H1 (cell line): ENCODE results near the gene KRTAP9-6. TPM values are rescaled to one million over a fixed set of nuclear protein-coding genes. Genes with fewer than 3 reads are reported as not detected.

ENCODE experiments used
- CTCF ChIA-PET: fragments of 300-600 bp; sonication (Branson Sonifier 250); formaldehyde crosslinking; loops from one replicate; lab custom pipeline; 2021; ENCODE audit not compliant: partially characterized antibody; lab: Charles Lee
- POLR2A ChIA-PET: fragments of 300-600 bp; sonication (Branson Sonifier 250); formaldehyde crosslinking; loops from one replicate; lab custom pipeline; 2021; ENCODE audit warnings: inconsistent platforms; ENCODE audit not compliant: partially characterized antibody; lab: Charles Lee
- DNase-seq, 2 experiments: peaks; one replicate each; pipeline versions ENCODE4 v3.0.0 to v3.0.0-alpha.2; 2010 to 2022; ENCODE audit warnings: low spot score in 2 of 2, low read depth in 1 of 2, mixed read lengths in 1 of 2
- FAIRE-seq: peaks from 2 replicates; lab custom pipeline; 2011; peaks lifted over from hg19 to GRCh38; lab: Jason Lieb, UNC
- H2AFZ ChIP-seq: 2 replicates; pipeline ENCODE4 v1.8.1; 2012; ENCODE audit warnings: low read length, inconsistent platforms
- H2AK5ac ChIP-seq: 2 replicates; pipeline ENCODE4 v1.6.1; 2013; ENCODE audit warnings: low read depth, low read length
- H2BK120ac ChIP-seq: replicated peaks from 2 replicates; pipeline ENCODE3; 2013; ENCODE audit warnings: low read depth, low read length, inconsistent platforms
- H2BK12ac ChIP-seq: 2 replicates; pipeline ENCODE4 v1.6.1; 2013; ENCODE audit warnings: low read depth, low read length
- H2BK15ac ChIP-seq: 2 replicates; pipeline ENCODE4 v1.6.1; 2013; ENCODE audit warnings: low read length
- H2BK20ac ChIP-seq: 2 replicates; pipeline ENCODE4 v1.6.1; 2013; ENCODE audit warnings: low read length
- H2BK5ac ChIP-seq: 2 replicates; pipeline ENCODE4 v1.6.1; 2013; ENCODE audit warnings: low read depth, low read length
- H3K14ac ChIP-seq: 2 replicates; pipeline ENCODE4 v1.6.1; 2013; ENCODE audit warnings: inconsistent platforms; ENCODE audit not compliant: insufficient read length
- H3K18ac ChIP-seq: 2 replicates; pipeline ENCODE4 v1.6.1; 2013; ENCODE audit warnings: low read length; ENCODE audit errors: extremely low read depth
- H3K23ac ChIP-seq: 2 replicates; pipeline ENCODE4 v1.6.1; 2013; ENCODE audit warnings: inconsistent platforms; ENCODE audit not compliant: insufficient read length
- H3K23me2 ChIP-seq: 2 replicates; pipeline ENCODE4 v1.6.1; 2013; ENCODE audit warnings: low read depth, low read length
- H3K27ac ChIP-seq: 2 replicates; pipeline ENCODE4 v1.6.1; 2011; ENCODE audit warnings: low read depth, low read length, inconsistent platforms
- H3K27me3 ChIP-seq, 4 experiments: replicated peaks in 1 of 4; 1 replicate in 1 of 4; 2 replicates in 3 of 4; pipeline versions ENCODE4 v1.6.1 to v1.8.1; 2011 to 2013; ENCODE audit warnings: low read length in 3 of 4, mild to moderate bottlenecking in 3 of 4, inconsistent platforms in 2 of 4, mixed read lengths in 2 of 4, moderate library complexity in 1 of 4; ENCODE audit not compliant: control insufficient read depth in 3 of 4, insufficient read depth in 3 of 4; ENCODE audit errors: extremely low read depth in 1 of 4
- H3K36me3 ChIP-seq, 4 experiments: 2 replicates each; pipeline versions ENCODE4 v1.6.1 to v1.8.1; 2011 to 2013; ENCODE audit warnings: mild to moderate bottlenecking in 4 of 4, low read length in 3 of 4, moderate library complexity in 2 of 4, control low read depth in 1 of 4, inconsistent platforms in 1 of 4; ENCODE audit not compliant: insufficient read depth in 4 of 4, control insufficient read depth in 2 of 4
- H3K4ac ChIP-seq: replicated peaks from 2 replicates; pipeline ENCODE3; 2013; ENCODE audit warnings: low read length, low read depth, mixed read lengths, inconsistent platforms; ENCODE audit not compliant: insufficient read length
- H3K4me1 ChIP-seq, 4 experiments: replicated peaks in 1 of 4; 1 replicate in 1 of 4; 2 replicates in 3 of 4; pipeline versions ENCODE4 v1.6.1 to v1.8.1; 2011 to 2013; ENCODE audit warnings: low read length in 3 of 4, inconsistent platforms in 2 of 4, mixed read lengths in 1 of 4; ENCODE audit not compliant: insufficient read depth in 4 of 4, control insufficient read depth in 3 of 4
- H3K4me2 ChIP-seq, 2 experiments: 2 replicates each; pipeline versions ENCODE4 v1.6.1 to v1.8.1; 2011 to 2013; ENCODE audit warnings: low read depth in 2 of 2, low read length in 2 of 2, control low read depth in 1 of 2, inconsistent platforms in 1 of 2, mild to moderate bottlenecking in 1 of 2; ENCODE audit not compliant: insufficient read depth in 1 of 2
- H3K4me3 ChIP-seq, 4 experiments: fragments of 200-600, 300-600 bp in 1 of 4; sonication (generic), shearing (Covaris generic), sonication (Bioruptor Twin) in 1 of 4; 2 replicates each; pipeline versions ENCODE4 v1.5.1 to v1.8.1; 2011 to 2016; ENCODE audit warnings: low read length in 4 of 4, low read depth in 3 of 4, control low read depth in 2 of 4, inconsistent platforms in 2 of 4, mild to moderate bottlenecking in 2 of 4, mixed read lengths in 1 of 4, moderate library complexity in 1 of 4; ENCODE audit not compliant: insufficient read depth in 2 of 4; ENCODE audit errors: extremely low read depth in 1 of 4
- H3K56ac ChIP-seq: replicated peaks from 2 replicates; pipeline ENCODE3; 2013; ENCODE audit warnings: low read depth, mild to moderate bottlenecking, mixed read lengths, low read length, inconsistent platforms; ENCODE audit not compliant: insufficient read length
- H3K79me1 ChIP-seq: 2 replicates; pipeline ENCODE4 v1.6.1; 2013; ENCODE audit warnings: low read depth, low read length, control low read depth
- H3K79me2 ChIP-seq, 2 experiments: 2 replicates each; pipeline versions ENCODE4 v1.6.1 to v1.8.1; 2012 to 2013; ENCODE audit warnings: low read length in 2 of 2, mild to moderate bottlenecking in 2 of 2, inconsistent platforms in 1 of 2; ENCODE audit not compliant: insufficient read depth in 2 of 2, control insufficient read depth in 1 of 2
- H3K9ac ChIP-seq, 4 experiments: replicated peaks in 1 of 4; 1 replicate in 1 of 4; 2 replicates in 3 of 4; pipeline versions ENCODE4 v1.6.1 to v1.8.1; 2011 to 2013; ENCODE audit warnings: low read depth in 3 of 4, low read length in 3 of 4, control low read depth in 2 of 4, mild to moderate bottlenecking in 2 of 4, moderate library complexity in 2 of 4, inconsistent platforms in 1 of 4; ENCODE audit errors: extremely low read depth in 1 of 4
- H3K9me3 ChIP-seq, 2 experiments: 2 replicates each; pipeline versions ENCODE4 v1.6.1 to v1.8.1; 2012 to 2013; ENCODE audit warnings: mild to moderate bottlenecking in 2 of 2, moderate library complexity in 2 of 2, control low read depth in 1 of 2, inconsistent platforms in 1 of 2, low read depth in 1 of 2, low read length in 1 of 2, mixed read lengths in 1 of 2; ENCODE audit not compliant: insufficient read depth in 2 of 2
- H4K20me1 ChIP-seq, 2 experiments: replicated peaks in 1 of 2; 2 replicates each; pipeline versions ENCODE3 to v1.8.1; 2011 to 2013; ENCODE audit warnings: inconsistent platforms in 2 of 2, low read length in 2 of 2, mild to moderate bottlenecking in 1 of 2; ENCODE audit not compliant: insufficient read depth in 2 of 2, control insufficient read depth in 1 of 2
- H4K5ac ChIP-seq: 2 replicates; pipeline ENCODE4 v1.6.1; 2013; ENCODE audit warnings: low read length, low read depth, mixed read lengths, inconsistent platforms; ENCODE audit not compliant: insufficient read length
- H4K8ac ChIP-seq: 2 replicates; pipeline ENCODE4 v1.8.0; 2013; ENCODE audit warnings: mild to moderate bottlenecking, moderate library complexity, low read length, inconsistent platforms; ENCODE audit not compliant: insufficient read depth; ENCODE audit errors: extremely low read depth
- H4K91ac ChIP-seq: replicated peaks from 2 replicates; pipeline ENCODE3; 2013; ENCODE audit warnings: low read length, mixed read lengths, inconsistent platforms; ENCODE audit not compliant: insufficient read length
- ASH2L ChIP-seq: fragments of 200-600, 300-600 bp; sonication (generic); IDR thresholded peaks from one replicate; pipeline ENCODE4 v1.7.1; 2017; ENCODE audit warnings: low read length
- BCL11A ChIP-seq, 2 experiments: IDR thresholded peaks; one replicate each; pipeline ENCODE4 v1.6.1; 2011; ENCODE audit warnings: low read depth in 2 of 2, low read length in 2 of 2, mild to moderate bottlenecking in 2 of 2
- BRCA1 ChIP-seq: IDR thresholded peaks from 2 replicates; pipeline ENCODE4 v1.6.1; 2012; ENCODE audit warnings: low read depth, low read length, improper control_type of control experiment
- CBX5 ChIP-seq: fragments of 300-800, 300-1000 bp; sonication (generic); IDR thresholded peaks from 2 replicates; pipeline ENCODE4 v1.7.1; 2016; ENCODE audit warnings: antibody characterized with exemption, low read length, low read depth
- CBX8 ChIP-seq: fragments of 300-800, 300-1000 bp; sonication (generic); IDR thresholded peaks from 2 replicates; pipeline ENCODE4 v1.7.1; 2016; ENCODE audit warnings: low read depth, low read length, borderline replicate concordance
- CTBP2 ChIP-seq: IDR thresholded peaks from 2 replicates; pipeline ENCODE4 v1.7.0; 2011; ENCODE audit warnings: borderline replicate concordance, mild to moderate bottlenecking, moderate library complexity, mixed read lengths, low read length; ENCODE audit not compliant: insufficient read depth, insufficient read length
- E2F6 ChIP-seq: IDR thresholded peaks from 2 replicates; pipeline ENCODE4 v1.6.1; 2012; ENCODE audit warnings: inconsistent platforms
- HDAC2 ChIP-seq, 2 experiments: fragments of 300-600 bp in 1 of 2; sonication (generic) in 1 of 2; IDR thresholded peaks; 2 replicates each; pipeline ENCODE4 v1.6.1; 2011 to 2012; ENCODE audit warnings: low read depth in 2 of 2, low read length in 2 of 2, mild to moderate bottlenecking in 2 of 2, moderate library complexity in 2 of 2, borderline replicate concordance in 1 of 2, inconsistent platforms in 1 of 2
- NRF1 ChIP-seq: IDR thresholded peaks from 2 replicates; pipeline ENCODE4 v1.6.1; 2011; ENCODE audit warnings: mild to moderate bottlenecking, low read depth, low read length, improper control_type of control experiment
- TCF12 ChIP-seq: IDR thresholded peaks from 2 replicates; pipeline ENCODE4 v1.6.1; 2011; ENCODE audit warnings: low read depth, mild to moderate bottlenecking, low read length
- TEAD4 ChIP-seq: IDR thresholded peaks from 2 replicates; pipeline ENCODE4 v1.6.1; 2012; ENCODE audit warnings: low read depth, low read length, inconsistent platforms, mixed read lengths
- WGBS, 2 experiments: shearing (Covaris generic) in 1 of 2; methylation state at CpG; one replicate each; pipeline versions ENCODE4 v1.1.6 to v1.1.7; 2013 to 2015; ENCODE audit warnings: low lambda C conversion rate in 2 of 2, mixed read lengths in 2 of 2, inconsistent platforms in 1 of 2, low coverage in 1 of 2, missing lambda C conversion rate in 1 of 2; ENCODE audit not compliant: insufficient replicate concordance in 2 of 2, insufficient coverage in 1 of 2, insufficient read length in 1 of 2; ENCODE audit errors: extremely low coverage in 1 of 2, missing lambda C conversion rate in 1 of 2; 5-methylcytosine and 5-hydroxymethylcytosine counted together
- polyA plus RNA-seq, 7 experiments: library from polyadenylated mRNA; depleted of rRNA in 3 of 7; stranded (reverse) in 5 of 7; unstranded in 2 of 7; fragments of >200 nt in 5 of 7; fragments of 200-250 nt in 2 of 7; gene quantifications; 1 replicate in 5 of 7; 2 replicates in 1 of 7; 4 replicates in 1 of 7; pipeline versions ENCODE4 v1.2.1 to v1.2.3, GENCODE V29; 2011 to 2013; ENCODE audit warnings: missing spikeins in 2 of 7, mixed read lengths in 2 of 7
- total RNA-seq: library from RNA; stranded (reverse); fragmentation: NEBNext Ultra II Directional; extraction: Animal tissue kit (Norgen Biotek cat#: 25700); gene quantifications from 2 replicates; pipeline ENCODE4 v1.2.1, GENCODE V29; 2021
- TF ChIP-seq, protein P1 (sequence below): IDR thresholded peaks from 2 replicates; pipeline ENCODE4 v1.6.1; 2011; ENCODE audit warnings: low read depth, mild to moderate bottlenecking, low read length; ENCODE audit not compliant: insufficient read depth

KRTAP9-6 gene
- total and polyA plus RNA-seq, 2 of the 8 experiments (the other 6 are each of a cell fraction or from before 2014, with no cell fraction given): not detected

- FAIRE-seq: no peak
- Histone ChIP-seq H3K27me3 (no peaks in the 10 kb centered on the region; a peak in 1 of 7 replicates), H2BK12ac (no peak overlapping the region), H3K56ac (no peak overlapping the region), H4K91ac (no peak overlapping the region), H3K36me3 (no peaks in the 10 kb centered on the region), H3K4ac (no peak overlapping the region), H4K8ac (no peak overlapping the region), H3K23me2 (no peaks in the 10 kb centered on the region; the same call in 1 of the 2 replicates), H3K79me2 (no peaks in the 10 kb centered on the region), H2BK20ac (no peak overlapping the region), H2BK120ac (no peak overlapping the region), H4K5ac (no peak overlapping the region), H2BK15ac (no peak overlapping the region), H4K20me1 (no peaks in the 10 kb centered on the region), H3K18ac (no peak overlapping the region), H2BK5ac (no peak overlapping the region), H3K4me2 (no peak overlapping the region), H2AFZ (no peak overlapping the region), H2AK5ac (no peak overlapping the region), H3K79me1 (no peaks in the 10 kb centered on the region), H3K4me3 (no peak overlapping the region), H3K23ac (no peak overlapping the region), H3K9ac (no peak overlapping the region), H3K14ac (no peak overlapping the region), H3K9me3 (no peaks in the 10 kb centered on the region), H3K27ac (no peak overlapping the region), H3K4me1 (no peaks in the 10 kb centered on the region; a peak in 1 of 7 replicates)
- 100% methylated on average over 1 of the region's 1 CpG; no CpG with 5 or more reads in 1 of the 2 experiments for WGBS, 2 experiments
- no peak for TF ChIP-seq NRF1
- TF ChIP-seq HDAC2 (IDR thresholded peaks at IDR 0.05; ENCODE audit: borderline replicate concordance in 1 of 2, low read depth in 2 of 2, low read length in 2 of 2): no peak
- no peak for TF ChIP-seq CBX8
- no peak for TF ChIP-seq CTBP2
- TF ChIP-seq TEAD4: no peak
- no peak for TF ChIP-seq BCL11A (IDR thresholded peaks at IDR 0.05; ENCODE audit: low read depth in 2 of 2, low read length in 2 of 2)
- no peak for TF ChIP-seq CBX5
- TF ChIP-seq ASH2L: no peak
- TF ChIP-seq, protein P1, sequence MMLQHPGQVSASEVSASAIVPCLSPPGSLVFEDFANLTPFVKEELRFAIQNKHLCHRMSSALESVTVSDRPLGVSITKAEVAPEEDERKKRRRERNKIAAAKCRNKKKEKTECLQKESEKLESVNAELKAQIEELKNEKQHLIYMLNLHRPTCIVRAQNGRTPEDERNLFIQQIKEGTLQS: no peak
- TF ChIP-seq BRCA1: no peak
- no peak for TF ChIP-seq TCF12
- TF ChIP-seq E2F6: no peak
- ChIA-PET POLR2A (no interaction called here), CTCF (no interaction called here)
- DNase-seq: no peak
These were observed 8.9 kb upstream of the KRTAP9-6 start for GRCh38 chr17:41256291-41256685.
